ENCODE data around the gene SP100. TPM values are rescaled to one million over a fixed set of nuclear protein-coding genes. Genes with fewer than 3 reads are reported as not detected.

Gene SP100
- total RNA-seq, 4 donors from 2014 or later, result 106 to 498 (median 127) TPM

GRCh38 chr2:230521386-230521785, 105.4 kb downstream of the SP100 start:
- H3K27ac ChIP-seq, result no peak overlapping the region
- H3K9me3 ChIP-seq, result peaks cover 0 to 14% (median 0%) of the 10 kb centered on the region in 4 donors
- no peaks in the 10 kb centered on the region for H3K27me3 ChIP-seq
- no peaks in the 10 kb centered on the region for H3K4me1 ChIP-seq
- no peak for DNase-seq
- no peak for TF ChIP-seq POLR2A (IDR thresholded peaks at IDR 0.05)
- TF ChIP-seq, protein P1, sequence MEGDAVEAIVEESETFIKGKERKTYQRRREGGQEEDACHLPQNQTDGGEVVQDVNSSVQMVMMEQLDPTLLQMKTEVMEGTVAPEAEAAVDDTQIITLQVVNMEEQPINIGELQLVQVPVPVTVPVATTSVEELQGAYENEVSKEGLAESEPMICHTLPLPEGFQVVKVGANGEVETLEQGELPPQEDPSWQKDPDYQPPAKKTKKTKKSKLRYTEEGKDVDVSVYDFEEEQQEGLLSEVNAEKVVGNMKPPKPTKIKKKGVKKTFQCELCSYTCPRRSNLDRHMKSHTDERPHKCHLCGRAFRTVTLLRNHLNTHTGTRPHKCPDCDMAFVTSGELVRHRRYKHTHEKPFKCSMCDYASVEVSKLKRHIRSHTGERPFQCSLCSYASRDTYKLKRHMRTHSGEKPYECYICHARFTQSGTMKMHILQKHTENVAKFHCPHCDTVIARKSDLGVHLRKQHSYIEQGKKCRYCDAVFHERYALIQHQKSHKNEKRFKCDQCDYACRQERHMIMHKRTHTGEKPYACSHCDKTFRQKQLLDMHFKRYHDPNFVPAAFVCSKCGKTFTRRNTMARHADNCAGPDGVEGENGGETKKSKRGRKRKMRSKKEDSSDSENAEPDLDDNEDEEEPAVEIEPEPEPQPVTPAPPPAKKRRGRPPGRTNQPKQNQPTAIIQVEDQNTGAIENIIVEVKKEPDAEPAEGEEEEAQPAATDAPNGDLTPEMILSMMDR (IDR thresholded peaks at IDR 0.05), result no peak
- no peaks in the 10 kb centered on the region for H3K36me3 ChIP-seq
- no peak overlapping the region for H3K4me3 ChIP-seq

DNA sequence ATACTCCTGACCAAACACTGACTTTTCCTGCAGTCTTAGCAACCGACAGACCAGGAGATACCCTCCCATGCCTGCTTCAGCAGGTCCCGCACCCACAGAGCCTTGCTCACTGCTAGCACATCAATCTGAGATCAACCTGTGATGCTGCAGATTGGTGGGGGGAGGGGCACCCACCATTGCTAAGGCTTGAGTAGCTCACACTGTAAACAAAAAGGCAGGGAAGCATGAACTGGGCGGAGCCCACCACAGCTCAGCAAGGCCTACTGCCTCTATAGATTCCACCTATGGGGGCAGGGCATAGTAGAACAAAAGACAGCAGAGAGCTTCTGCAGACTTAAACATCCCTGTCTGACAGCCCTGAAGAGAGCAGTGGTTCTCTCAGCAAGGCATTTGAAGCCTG, 109.7 kb downstream of the SP100 start:
- H3K27ac ChIP-seq, result no peak overlapping the region
- no peaks in the 10 kb centered on the region for H3K27me3 ChIP-seq
- DNase-seq, result no peak
- H3K36me3 ChIP-seq, result no peaks in the 10 kb centered on the region
- H3K4me1 ChIP-seq, result no peaks in the 10 kb centered on the region
- TF ChIP-seq, protein P1 (IDR thresholded peaks at IDR 0.05), result no peak
- no peak for TF ChIP-seq POLR2A (IDR thresholded peaks at IDR 0.05)
- no peak overlapping the region for H3K4me3 ChIP-seq
- H3K9me3 ChIP-seq, result peaks cover 0 to 24% (median 0%) of the 10 kb centered on the region in 4 donors

- no peak for TF ChIP-seq POLR2A (IDR thresholded peaks at IDR 0.05)
- Histone ChIP-seq H3K9me3 (no peaks in the 10 kb centered on the region), H3K4me1 (no peaks in the 10 kb centered on the region), H3K36me3 (peaks cover 0 to 13% (median 0%) of the 10 kb centered on the region in 3 donors), H3K27ac (no peak overlapping the region), H3K27me3 (no peaks in the 10 kb centered on the region), H3K4me3 (no peak overlapping the region)
- peak in 1 of 3 donors; percentile 26 for DNase-seq
Measured at GRCh38 chr2:230537531-230537976, 121.6 kb downstream of the SP100 start.

DNA sequence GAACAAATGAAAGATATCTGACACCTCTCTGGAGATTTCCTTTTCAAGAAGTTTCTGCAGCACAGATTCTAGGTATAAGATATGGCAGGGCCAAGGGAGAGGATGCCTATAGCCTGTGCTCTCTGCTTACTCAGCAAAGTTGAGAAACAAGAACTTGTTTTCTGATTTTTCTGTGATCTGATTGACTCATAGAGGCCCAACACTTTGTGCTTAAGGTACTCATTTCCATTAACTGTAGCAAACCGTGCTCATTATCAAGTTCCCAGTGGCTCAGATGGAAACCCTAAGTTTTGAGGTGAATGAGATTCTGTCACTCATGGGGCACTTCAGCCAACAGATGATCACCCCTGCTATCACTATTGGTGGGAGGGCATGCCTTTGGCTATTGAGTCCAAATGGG, 124.3 kb downstream of the SP100 start:
- H3K9me3 ChIP-seq, result no peaks in the 10 kb centered on the region
- H3K36me3 ChIP-seq, result peaks cover 0 to 20% (median 0%) of the 10 kb centered on the region in 3 donors
- TF ChIP-seq POLR2A (IDR thresholded peaks at IDR 0.05), result no peak
- TF ChIP-seq, protein P1 (IDR thresholded peaks at IDR 0.05), result no peak
- H3K27ac ChIP-seq, result no peak overlapping the region
- H3K4me1 ChIP-seq, result no peaks in the 10 kb centered on the region
- DNase-seq, result no peak
- no peak overlapping the region for H3K4me3 ChIP-seq
- H3K27me3 ChIP-seq, result no peaks in the 10 kb centered on the region

GRCh38 chr2:230541934-230542380, 126.0 kb downstream of the SP100 start:
- Histone ChIP-seq H3K4me3 (no peak overlapping the region), H3K36me3 (peaks cover 0 to 20% (median 0%) of the 10 kb centered on the region in 3 donors)

DNA sequence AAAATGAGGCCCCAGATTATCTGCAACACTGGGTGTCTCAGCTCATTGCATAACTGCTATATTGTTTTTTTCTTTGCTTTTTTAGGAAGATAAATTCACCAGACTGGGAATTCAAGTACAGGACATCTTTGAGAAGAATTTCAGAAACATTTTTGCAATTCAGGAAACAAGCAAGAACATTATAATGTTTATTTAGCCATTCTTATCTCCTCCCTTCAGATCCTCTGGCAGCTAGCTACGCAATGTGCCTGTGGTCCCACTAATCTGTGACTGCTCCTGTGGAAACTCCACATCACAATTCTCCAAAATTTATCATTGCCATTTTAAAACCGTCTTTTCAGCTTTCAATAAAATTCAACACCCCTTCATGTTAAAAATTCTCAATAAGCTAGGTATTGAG, 126.8 kb downstream of the SP100 start:
- Histone ChIP-seq H3K9me3 (no peaks in the 10 kb centered on the region), H3K27me3 (no peaks in the 10 kb centered on the region), H3K36me3 (peaks cover 0 to 20% (median 0%) of the 10 kb centered on the region in 3 donors), H3K4me3 (no peak overlapping the region), H3K27ac (no peak overlapping the region), H3K4me1 (no peaks in the 10 kb centered on the region)
- DNase-seq, result no peak
- TF ChIP-seq POLR2A (IDR thresholded peaks at IDR 0.05), result no peak
- TF ChIP-seq, protein P1 (IDR thresholded peaks at IDR 0.05), result no peak

More at GRCh38 chr2:230541934-230542380, 126.0 kb downstream of the SP100 start:
- Histone ChIP-seq H3K27ac (no peak overlapping the region), H3K9me3 (no peaks in the 10 kb centered on the region), H3K27me3 (no peaks in the 10 kb centered on the region), H3K4me1 (no peaks in the 10 kb centered on the region)
- no peak for DNase-seq
- TF ChIP-seq POLR2A (IDR thresholded peaks at IDR 0.05), result no peak
- TF ChIP-seq, protein P1 (IDR thresholded peaks at IDR 0.05), result no peak
